Measurements from ENCODE around the gene DUSP21.
"Not testable (repeated sequence)": the region's sequence is repeated elsewhere in the genome, so short reads cannot be mapped to it uniquely, and the experiment has no call there.

The DUSP21 gene

DNA sequence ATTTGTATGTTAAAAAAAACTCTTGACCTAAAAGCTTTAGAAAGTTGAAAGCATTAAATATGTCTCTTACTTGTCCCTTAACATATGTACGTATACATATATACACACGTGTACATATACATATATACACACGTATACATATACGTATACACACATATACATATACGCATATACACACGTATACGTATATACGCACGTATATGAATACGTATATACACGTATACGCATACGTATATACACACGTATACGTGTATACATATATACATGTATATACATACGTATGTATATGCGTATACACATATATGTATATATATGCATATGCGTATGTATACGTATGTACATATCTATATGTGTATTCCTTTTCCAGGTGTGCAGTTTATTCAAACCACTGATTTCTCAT lies 32.9 kb downstream of the DUSP21 start:
- DNase-seq (ENCODE audit: low read depth), result no peak
- TF ChIP-seq, protein P1, sequence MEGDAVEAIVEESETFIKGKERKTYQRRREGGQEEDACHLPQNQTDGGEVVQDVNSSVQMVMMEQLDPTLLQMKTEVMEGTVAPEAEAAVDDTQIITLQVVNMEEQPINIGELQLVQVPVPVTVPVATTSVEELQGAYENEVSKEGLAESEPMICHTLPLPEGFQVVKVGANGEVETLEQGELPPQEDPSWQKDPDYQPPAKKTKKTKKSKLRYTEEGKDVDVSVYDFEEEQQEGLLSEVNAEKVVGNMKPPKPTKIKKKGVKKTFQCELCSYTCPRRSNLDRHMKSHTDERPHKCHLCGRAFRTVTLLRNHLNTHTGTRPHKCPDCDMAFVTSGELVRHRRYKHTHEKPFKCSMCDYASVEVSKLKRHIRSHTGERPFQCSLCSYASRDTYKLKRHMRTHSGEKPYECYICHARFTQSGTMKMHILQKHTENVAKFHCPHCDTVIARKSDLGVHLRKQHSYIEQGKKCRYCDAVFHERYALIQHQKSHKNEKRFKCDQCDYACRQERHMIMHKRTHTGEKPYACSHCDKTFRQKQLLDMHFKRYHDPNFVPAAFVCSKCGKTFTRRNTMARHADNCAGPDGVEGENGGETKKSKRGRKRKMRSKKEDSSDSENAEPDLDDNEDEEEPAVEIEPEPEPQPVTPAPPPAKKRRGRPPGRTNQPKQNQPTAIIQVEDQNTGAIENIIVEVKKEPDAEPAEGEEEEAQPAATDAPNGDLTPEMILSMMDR (IDR thresholded peaks at IDR 0.05; ENCODE audit: control insufficient read depth, extremely low read depth, insufficient read depth), result no peak
- peak overlapping the region; percentile 83 for H3K4me3 ChIP-seq (ENCODE audit: low read depth, low read length)

DNA sequence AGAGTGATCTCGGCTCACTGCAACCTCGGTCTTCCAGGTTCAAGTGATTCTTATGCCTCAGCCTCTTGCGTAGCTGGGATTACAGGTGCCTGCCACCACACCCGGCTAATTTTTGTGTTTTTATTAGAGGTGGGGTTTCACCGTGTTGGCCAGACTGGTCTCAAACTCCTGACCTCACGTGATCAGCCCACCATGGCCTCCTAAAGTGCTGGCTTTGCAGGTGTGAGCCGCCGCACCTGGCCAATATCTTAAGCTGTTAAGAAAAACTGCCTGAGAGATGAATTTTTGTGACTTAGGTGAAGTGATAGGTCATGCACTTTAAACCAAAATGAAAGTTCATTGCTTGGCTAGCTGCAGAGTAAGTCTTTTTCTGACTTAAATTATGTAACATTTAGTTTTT lies 35.0 kb downstream of the DUSP21 start:
- TF ChIP-seq, protein P1 (IDR thresholded peaks at IDR 0.05; ENCODE audit: control insufficient read depth, extremely low read depth, insufficient read depth), result no peak
- no peak for DNase-seq (ENCODE audit: low read depth)

DNA sequence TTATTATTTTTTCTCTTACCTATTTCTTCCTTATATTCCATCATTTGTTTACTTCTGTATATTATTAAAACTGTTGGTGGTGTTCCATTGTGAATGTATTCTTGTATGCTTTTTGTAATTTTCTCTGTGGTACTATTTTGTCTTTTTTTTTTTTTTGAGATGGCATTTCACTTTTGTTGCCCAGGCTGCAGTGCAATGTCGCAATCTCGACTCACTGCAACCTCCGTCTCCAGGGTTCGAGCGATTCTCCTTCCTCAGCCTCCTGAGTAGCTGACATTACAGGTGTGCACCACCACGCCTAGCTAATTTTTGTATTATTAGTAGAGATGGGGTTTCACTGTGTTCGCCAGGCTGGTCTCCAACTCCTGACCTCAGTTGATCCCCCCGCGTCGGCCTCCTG lies 37.7 kb downstream of the DUSP21 start:
- TF ChIP-seq, protein P1 (IDR thresholded peaks at IDR 0.05; ENCODE audit: control insufficient read depth, extremely low read depth, insufficient read depth), result no peak
- no peak for DNase-seq (ENCODE audit: low read depth)
- H3K4me3 ChIP-seq (ENCODE audit: low read depth, low read length), result peak overlapping the region; percentile 13; the same call in 1 of the 2 replicates

More for the DNA sequence above, 35.0 kb downstream of the DUSP21 start:
- peak overlapping the region; percentile 83 for H3K4me3 ChIP-seq (ENCODE audit: low read depth, low read length)

DNA sequence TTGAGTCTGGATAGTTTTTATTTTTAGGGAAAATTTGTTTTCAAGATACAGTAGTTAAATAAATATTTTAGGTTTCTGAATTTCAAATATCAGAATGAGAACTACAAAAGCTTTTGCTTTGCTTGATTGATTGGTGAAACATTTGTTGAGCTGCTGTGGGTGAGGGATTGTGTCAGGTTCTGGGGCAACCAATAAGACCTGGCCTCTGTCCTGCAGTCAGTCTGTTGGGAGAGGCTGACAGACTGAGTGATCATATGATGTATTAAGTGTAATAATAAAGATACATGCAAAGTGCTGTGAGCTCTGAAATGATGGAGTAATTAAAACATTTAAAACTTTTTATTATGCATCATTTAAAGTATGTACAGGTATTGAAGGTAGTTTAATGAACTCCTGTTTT lies 38.8 kb downstream of the DUSP21 start:
- H3K4me3 ChIP-seq (ENCODE audit: low read depth, low read length), result no peak overlapping the region; the same call in 1 of the 2 replicates
- TF ChIP-seq, protein P1 (IDR thresholded peaks at IDR 0.05; ENCODE audit: control insufficient read depth, extremely low read depth, insufficient read depth), result no peak
- DNase-seq (ENCODE audit: low read depth), result no peak

DNA sequence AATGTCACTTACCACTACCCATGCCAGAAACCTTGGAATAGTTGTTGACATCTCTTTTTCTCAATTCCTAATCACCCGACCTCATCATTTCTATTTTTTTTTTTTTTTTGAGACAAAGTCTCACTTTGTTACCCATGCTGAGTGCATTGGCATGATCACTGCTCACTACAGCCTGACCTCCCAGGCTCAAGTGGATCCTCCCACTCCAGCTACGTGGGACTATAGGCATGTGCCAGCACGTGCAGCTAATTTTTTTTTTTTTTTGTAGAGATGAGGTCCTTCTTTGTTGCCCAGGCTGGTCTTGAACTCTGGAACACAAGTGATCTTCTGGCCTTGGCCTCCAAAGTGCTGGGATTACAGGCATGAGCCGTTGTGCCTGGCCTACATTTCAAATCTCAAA lies 41.1 kb downstream of the DUSP21 start:
- H3K4me3 ChIP-seq (ENCODE audit: low read depth, low read length), result no peak overlapping the region
- TF ChIP-seq, protein P1 (IDR thresholded peaks at IDR 0.05; ENCODE audit: control insufficient read depth, extremely low read depth, insufficient read depth), result no peak
- no peak for DNase-seq (ENCODE audit: low read depth)

DNA sequence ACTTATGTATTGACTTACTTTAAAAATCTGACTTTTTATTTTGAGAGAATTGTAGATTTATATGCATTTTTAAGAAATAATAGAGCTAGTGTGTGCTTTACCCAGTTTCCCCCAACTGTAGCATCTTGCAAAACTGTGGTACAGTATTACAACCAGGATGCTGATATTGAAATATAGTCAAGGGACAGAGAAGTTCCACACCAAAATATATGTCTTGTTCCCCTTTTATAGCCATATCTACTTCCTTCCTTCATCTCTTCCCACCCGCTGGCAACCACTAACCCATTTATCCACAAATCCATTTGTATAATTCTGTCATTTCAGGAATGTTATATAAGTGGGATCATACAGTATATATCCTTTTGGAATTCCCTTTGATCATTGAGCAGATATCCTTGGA lies 46.0 kb downstream of the DUSP21 start:
- peak overlapping the region; percentile 2; the same call in 1 of the 2 replicates for H3K4me3 ChIP-seq (ENCODE audit: low read depth, low read length)
- TF ChIP-seq, protein P1 (IDR thresholded peaks at IDR 0.05; ENCODE audit: control insufficient read depth, extremely low read depth, insufficient read depth), result no peak
- DNase-seq (ENCODE audit: low read depth), result no peak

DNA sequence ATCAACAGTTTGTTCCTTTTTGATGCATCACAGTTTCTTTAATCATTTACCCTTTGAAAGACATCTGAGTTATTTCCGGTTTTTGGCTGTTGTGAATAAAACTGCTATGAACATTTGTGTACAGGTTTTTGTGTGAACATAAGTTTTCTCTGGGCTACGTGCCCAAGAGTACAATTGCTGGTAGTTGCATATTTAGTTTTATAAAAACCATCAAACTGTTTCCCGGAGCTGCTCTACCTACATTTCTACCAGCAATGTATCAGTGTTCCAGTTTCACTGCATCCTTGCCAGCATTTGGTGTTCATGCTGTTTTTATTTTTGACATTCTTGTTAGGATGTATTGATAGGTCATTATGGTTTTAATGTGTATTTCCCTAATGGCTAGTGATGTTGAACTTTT lies 46.4 kb downstream of the DUSP21 start:
- DNase-seq (ENCODE audit: low read depth), result no peak
- peak overlapping the region; percentile 40 for H3K4me3 ChIP-seq (ENCODE audit: low read depth, low read length)
- TF ChIP-seq, protein P1 (IDR thresholded peaks at IDR 0.05; ENCODE audit: control insufficient read depth, extremely low read depth, insufficient read depth), result no peak

DNA sequence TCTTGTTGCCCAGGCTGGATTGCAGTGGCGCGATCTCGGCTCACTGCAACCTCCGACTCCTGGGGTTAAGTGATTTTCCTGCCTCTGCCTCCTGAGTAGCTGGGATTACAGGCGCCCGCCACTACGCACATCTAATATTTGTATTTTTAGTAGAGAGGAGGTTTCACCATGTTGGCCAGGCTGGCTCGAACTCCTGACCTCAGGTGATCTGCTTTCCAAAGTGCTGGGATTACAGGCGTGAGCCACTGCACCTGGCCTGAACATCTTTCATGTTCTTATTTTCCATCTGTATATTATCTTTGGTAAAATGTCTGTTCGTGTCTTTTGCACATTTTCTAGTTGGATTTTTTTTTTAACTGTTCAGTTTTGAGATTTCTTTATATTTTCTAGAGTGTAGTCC lies 46.9 kb downstream of the DUSP21 start:
- peak overlapping the region; percentile 40 for H3K4me3 ChIP-seq (ENCODE audit: low read depth, low read length)
- DNase-seq (ENCODE audit: low read depth), result not testable (repeated sequence)
